GM19099 (cell line): Measurements from ENCODE around the gene SDK1.

ENCODE experiments used
- POLR2A ChIP-seq: IDR thresholded peaks from 3 replicates; pipeline ENCODE4 v1.6.1; 2011; ENCODE audit warnings: low read depth; ENCODE audit not compliant: insufficient read length; ENCODE audit errors: extremely low read depth

Gene SDK1

DNA sequence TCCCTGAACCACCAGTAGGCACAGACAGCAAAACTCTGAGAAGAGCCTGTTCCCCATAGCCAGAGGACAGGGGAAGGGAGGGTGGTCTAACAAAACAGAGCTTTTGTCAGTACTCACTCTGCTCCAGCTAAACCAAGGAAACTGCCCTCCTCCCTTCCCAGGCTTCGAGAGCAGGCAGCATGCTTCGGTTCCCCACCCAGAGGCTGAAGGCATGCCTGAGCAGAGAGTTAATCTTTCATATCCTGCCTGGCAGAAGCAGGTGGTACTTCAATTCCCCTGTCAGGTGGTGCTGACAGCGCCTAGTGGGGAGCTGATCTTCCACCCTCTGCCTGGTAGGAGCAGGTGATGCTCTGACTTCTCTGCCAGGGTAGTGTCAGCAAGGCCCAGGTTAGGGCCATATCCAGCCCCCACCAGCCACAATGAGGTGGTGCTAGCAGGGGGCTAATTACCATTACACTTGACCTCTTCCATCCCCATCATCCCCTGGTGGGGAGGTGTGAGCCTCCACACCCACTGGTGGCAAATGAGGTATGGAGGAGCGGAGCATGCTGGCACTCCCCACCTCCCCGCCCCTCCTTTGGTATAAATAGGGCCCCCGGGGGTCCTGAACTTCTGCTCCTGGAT is 35.1 kb downstream of the SDK1 start:
- no peak for TF ChIP-seq POLR2A

GRCh38 chr7:3338161-3338560 is 37.1 kb downstream of the SDK1 start:
- TF ChIP-seq POLR2A, result no peak

GRCh38 chr7:3345699-3346481 is 44.8 kb downstream of the SDK1 start:
- no peak for TF ChIP-seq POLR2A

GRCh38 chr7:3349126-3349525 is 48.1 kb downstream of the SDK1 start:
- TF ChIP-seq POLR2A, result no peak

GRCh38 chr7:3356173-3356572 is 55.1 kb downstream of the SDK1 start:
- TF ChIP-seq POLR2A, result no peak

GRCh38 chr7:3358991-3359390 is 57.9 kb downstream of the SDK1 start:
- no peak for TF ChIP-seq POLR2A

DNA sequence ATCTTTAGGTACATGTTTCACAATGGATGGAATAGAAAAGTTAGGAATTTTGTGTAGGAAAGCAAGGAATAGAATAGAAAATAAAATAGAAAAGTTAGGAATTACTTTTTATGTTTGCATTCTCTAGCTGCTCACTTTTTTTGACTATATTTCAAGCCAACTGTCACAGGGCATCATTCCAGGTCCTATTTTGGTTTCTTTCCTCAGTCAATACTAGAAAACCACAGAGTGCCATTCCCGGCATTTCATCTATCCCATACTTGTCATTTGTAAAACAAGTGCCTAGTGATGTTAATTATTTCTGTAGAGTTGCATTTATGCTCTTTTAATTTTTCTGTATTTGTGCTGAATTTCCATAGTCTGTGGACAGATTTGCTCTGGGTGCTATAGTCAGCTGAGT is 66.2 kb downstream of the SDK1 start:
- no peak for TF ChIP-seq POLR2A

- no peak for TF ChIP-seq POLR2A
Observed at GRCh38 chr7:3370068-3370830, 69.2 kb downstream of the SDK1 start.

- TF ChIP-seq POLR2A, result no peak
Observed at GRCh38 chr7:3370921-3371320, 69.9 kb downstream of the SDK1 start.

DNA sequence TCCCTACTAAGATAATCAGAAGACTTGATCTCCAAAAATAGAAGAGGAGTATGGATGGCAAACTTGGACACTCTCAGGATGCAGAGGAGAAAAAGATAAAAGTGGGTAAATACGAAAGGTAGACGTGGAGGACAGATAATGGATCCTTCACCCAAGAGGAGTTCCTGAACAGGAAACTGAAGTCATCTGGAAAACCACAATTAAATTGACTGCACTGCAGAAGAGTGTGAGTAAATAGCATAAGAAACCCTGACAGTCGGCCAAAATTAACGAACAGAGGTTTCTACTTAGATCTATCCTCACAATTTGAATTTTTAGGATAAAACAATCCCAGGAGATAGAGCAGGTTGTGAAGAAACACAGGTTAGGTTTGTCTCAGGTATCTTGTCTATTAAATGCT is 70.5 kb downstream of the SDK1 start:
- TF ChIP-seq POLR2A, result no peak

DNA sequence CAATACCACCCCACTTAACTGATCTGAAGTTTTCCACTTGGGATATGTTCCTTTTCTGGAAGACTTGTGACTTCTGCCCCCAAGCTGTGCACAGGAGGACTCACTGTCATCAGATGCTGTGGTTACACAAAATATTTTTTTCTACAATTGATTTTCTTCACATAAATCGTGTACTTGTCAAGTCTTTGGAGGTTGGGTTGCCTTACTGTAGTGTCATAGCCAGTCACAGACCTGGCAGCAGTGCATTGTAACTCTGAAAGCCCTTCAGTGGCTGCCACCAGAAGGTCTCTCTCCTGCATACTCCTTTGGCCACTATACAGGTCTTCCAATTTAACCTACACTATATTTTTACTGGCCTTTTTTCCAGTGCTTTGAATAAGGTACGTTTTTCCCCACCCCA is 73.2 kb downstream of the SDK1 start:
- no peak for TF ChIP-seq POLR2A

DNA sequence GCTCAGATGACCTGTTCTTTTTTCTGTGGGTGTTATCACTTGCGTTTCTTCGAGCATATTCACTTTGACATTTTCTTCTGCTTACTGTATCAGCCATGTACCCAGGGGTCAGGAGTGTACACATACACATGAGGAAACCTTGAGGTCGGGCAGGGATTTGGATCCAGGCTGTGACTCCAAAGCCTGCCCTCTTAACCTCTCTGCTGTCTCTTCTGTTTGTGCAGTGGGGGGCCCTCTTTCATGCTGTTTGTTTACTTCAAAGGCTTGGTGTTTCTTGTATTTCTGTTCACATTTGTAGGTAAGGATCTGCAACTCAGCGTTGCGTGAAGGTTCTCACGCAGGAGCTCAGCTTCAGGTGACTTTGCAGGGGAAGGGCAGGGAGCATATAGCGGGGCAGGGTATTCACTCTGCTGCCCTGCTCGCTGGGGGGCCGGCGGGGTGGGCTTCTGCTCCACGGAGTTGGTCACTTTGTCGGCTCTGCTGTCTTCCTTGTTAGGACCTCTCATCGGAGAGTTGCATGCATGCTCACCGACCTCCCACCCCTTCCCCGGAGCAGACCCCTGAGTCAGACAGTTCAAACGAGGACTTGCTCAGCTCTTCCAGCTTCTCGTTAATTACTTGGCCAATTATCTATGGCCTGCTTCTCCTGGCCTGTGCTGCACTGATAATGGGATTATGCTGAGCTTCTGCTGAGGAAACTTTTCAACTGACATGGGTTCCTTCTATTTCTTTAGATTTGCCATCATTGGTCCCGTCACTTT is 77.5 kb downstream of the SDK1 start:
- TF ChIP-seq POLR2A, result no peak

DNA sequence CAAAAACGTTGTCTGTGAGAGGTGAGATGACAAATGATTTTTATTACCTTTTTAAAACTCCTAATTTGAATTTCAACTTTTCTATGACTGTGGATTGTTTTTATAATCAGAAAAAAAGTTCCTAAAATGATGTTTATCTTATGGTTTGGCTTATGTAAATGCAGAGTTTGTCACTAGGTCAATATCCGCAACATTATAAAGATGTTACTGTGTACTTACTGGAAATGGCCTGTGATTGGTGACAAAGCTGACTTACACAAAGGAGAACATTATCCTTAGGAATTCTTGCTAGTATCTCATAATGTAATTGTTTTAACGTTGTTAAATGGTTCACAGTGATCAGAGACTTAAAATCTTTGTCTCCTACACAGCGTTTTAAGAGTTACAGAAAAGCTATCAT is 79.0 kb downstream of the SDK1 start:
- no peak for TF ChIP-seq POLR2A

GRCh38 chr7:3380886-3381685 is 80.0 kb downstream of the SDK1 start:
- no peak for TF ChIP-seq POLR2A
